HepG2 (cell line): ENCODE measurements around the gene RAPGEF5. TPM values are rescaled to one million over a fixed set of nuclear protein-coding genes. Genes with fewer than 3 reads are reported as not detected.

Source experiments
- ATAC-seq: fragments of 200-7000 bp; cut with Tn5 transposase; 3 replicates; pipeline ENCODE4 v1.9.1; 2020; ENCODE audit warnings: mild to moderate bottlenecking, moderate library complexity
- BruUV-seq: library from RNA; stranded (reverse); fragments of 400-500 nt; replicated peaks from 2 replicates; lab custom pipeline; 2021; lab: Mats Ljungman, UMichigan
- CTCF ChIA-PET: fragments of 300-600 bp; formaldehyde crosslinking; extraction: SDS; loops from one replicate; lab custom pipeline; 2021; ENCODE audit warnings: low total read pairs, inconsistent platforms, low intra/inter-chr PET ratio; lab: Yijun Ruan, JAX
- POLR2A ChIA-PET: fragments of 350-600 bp; sonication (Branson Sonifier 250); formaldehyde crosslinking; loops from one replicate; lab custom pipeline; 2020; ENCODE audit warnings: antibody characterized with exemption, inconsistent platforms; lab: Yijun Ruan, JAX
- DNase-seq: peaks from one replicate; pipeline ENCODE4 v3.0.0-alpha.2; 2015; ENCODE audit warnings: low spot score
- FAIRE-seq: peaks from 3 replicates; lab custom pipeline; 2011; peaks lifted over from hg19 to GRCh38; lab: Jason Lieb, UNC
- H2AFZ ChIP-seq: one replicate; pipeline ENCODE4 v1.6.1; 2011; ENCODE audit warnings: low read length, inconsistent platforms
- H3K27ac ChIP-seq: fragments of 300-600 bp; 3 replicates; pipeline ENCODE4 v1.8.0; 2011; ENCODE audit warnings: mixed run types, mild to moderate bottlenecking, mixed read lengths, low read length, inconsistent platforms; ENCODE audit not compliant: insufficient read depth; ENCODE audit errors: extremely low read length
- H3K27me3 ChIP-seq, 2 experiments: fragments of 200-600 bp in 1 of 2; 2 replicates in 1 of 2; 3 replicates in 1 of 2; pipeline versions ENCODE4 v1.6.0 to v1.8.0; 2011; ENCODE audit warnings: low read length in 2 of 2, mild to moderate bottlenecking in 2 of 2, moderate library complexity in 2 of 2, inconsistent platforms in 1 of 2; ENCODE audit not compliant: insufficient read depth in 2 of 2, control insufficient read depth in 1 of 2
- H3K36me3 ChIP-seq, 2 experiments: fragments of 200-600 bp in 1 of 2; replicated peaks in 1 of 2; 2 replicates in 1 of 2; 3 replicates in 1 of 2; pipeline versions ENCODE4 v1.5.1 to v1.8.0; 2011; ENCODE audit warnings: low read length in 2 of 2, inconsistent platforms in 1 of 2; ENCODE audit not compliant: insufficient read depth in 2 of 2, control insufficient read depth in 1 of 2
- H3K4me1 ChIP-seq: 2 replicates; pipeline ENCODE4 v1.5.1; 2012; ENCODE audit warnings: low read length, inconsistent platforms; ENCODE audit not compliant: insufficient read depth
- H3K4me2 ChIP-seq: 2 replicates; pipeline ENCODE4 v1.6.0; 2011; ENCODE audit warnings: low read depth, low read length, inconsistent platforms
- H3K4me3 ChIP-seq, 3 experiments: fragments of 200-600 bp in 1 of 3; sonication (generic), shearing (Covaris generic) in 1 of 3; replicated peaks in 1 of 3; 2 replicates each; pipeline ENCODE4 v1.5.1; 2011 to 2016; ENCODE audit warnings: low read length in 3 of 3, inconsistent platforms in 2 of 3, low read depth in 2 of 3, mild to moderate bottlenecking in 2 of 3, control low read depth in 1 of 3, mixed read lengths in 1 of 3; ENCODE audit not compliant: insufficient read depth in 1 of 3
- H3K79me2 ChIP-seq: one replicate; pipeline ENCODE4 v1.6.1; 2011; ENCODE audit warnings: low read length, inconsistent platforms; ENCODE audit not compliant: insufficient read depth
- H3K9ac ChIP-seq: 2 replicates; pipeline ENCODE4 v1.6.0; 2011; ENCODE audit warnings: mild to moderate bottlenecking, low read depth, low read length, inconsistent platforms; ENCODE audit not compliant: insufficient read depth
- H3K9me3 ChIP-seq: 2 replicates; pipeline ENCODE4 v1.5.1; 2012; ENCODE audit warnings: mild to moderate bottlenecking, low read length
- H4K20me1 ChIP-seq: 2 replicates; pipeline ENCODE4 v1.6.0; 2011; ENCODE audit warnings: inconsistent platforms, mild to moderate bottlenecking, low read length, moderate library complexity; ENCODE audit not compliant: insufficient read depth
- SP1 ChIP-seq, 2 experiments: fragments of 450-650 bp in 1 of 2; sonication (generic) in 1 of 2; formaldehyde crosslinking in 1 of 2; IDR thresholded peaks; 2 replicates each; pipeline versions ENCODE4 v1.4.0 to v1.6.1; 2016 to 2020; ENCODE audit warnings: missing genetic modification reagents in 1 of 2
- UBTF ChIP-seq: sonication (generic); formaldehyde crosslinking; IDR thresholded peaks from 2 replicates; pipeline ENCODE4 v1.4.0; 2020; ENCODE audit warnings: mild to moderate bottlenecking, missing genetic modification reagents
- ZEB1 ChIP-seq: IDR thresholded peaks from 2 replicates; pipeline ENCODE4 v1.6.1; 2012; ENCODE audit warnings: mild to moderate bottlenecking, low read depth, inconsistent platforms; ENCODE audit not compliant: insufficient replicate concordance
- ZNF550 ChIP-seq: sonication (generic); formaldehyde crosslinking; IDR thresholded peaks from 2 replicates; pipeline ENCODE4 v1.4.0; 2020; ENCODE audit warnings: mild to moderate bottlenecking, missing genetic modification reagents, borderline replicate concordance
- ZNF850 ChIP-seq: sonication (generic); formaldehyde crosslinking; conservative IDR thresholded peaks from 2 replicates; pipeline ENCODE4 v1.9.0; 2021; ENCODE audit warnings: mild to moderate bottlenecking, missing genetic modification reagents
- WGBS: methylation state at CpG from one replicate; pipeline ENCODE4 v1.1.6; 2017; ENCODE audit warnings: low lambda C conversion rate; 5-methylcytosine and 5-hydroxymethylcytosine counted together
- in situ Hi-C: cut with HindIII; loops from 2 replicates; pipeline ENCODE4 v1.10.0; 2017; ENCODE audit warnings: low pct_unique_long_range_greater_than_20kb; ENCODE audit not compliant: extremely low pct_ligation_motif_present
- intact Hi-C: fragments of 100-400 bp; cut with micrococcal nuclease; formaldehyde crosslinking; loops from one replicate; pipeline ENCODE4 v1.10.0; 2022; ENCODE audit not compliant: unreplicated experiment
- polyA plus RNA-seq, 8 experiments: library from polyadenylated mRNA; depleted of rRNA in 3 of 8; stranded (reverse) in 7 of 8; unstranded in 1 of 8; fragments of >200 nt; fragmentation: Illumina TruSeq in 4 of 8; extraction: Trizol in 4 of 8; gene quantifications; 2 replicates each; pipeline versions ENCODE4 v1.2.1 to v1.2.3, GENCODE V29; 2011 to 2016; ENCODE audit warnings: low read depth in 4 of 8, missing spikeins in 1 of 8, mixed read lengths in 1 of 8; ENCODE audit not compliant: insufficient read depth in 1 of 8
- total RNA-seq, 5 experiments: library from RNA; depleted of rRNA; stranded (reverse); fragments of >200 nt; fragmentation: Illumina TruSeq; extraction: Trizol; gene quantifications; 2 replicates each; pipeline ENCODE4 v1.2.3, GENCODE V29; 2016; ENCODE audit warnings: low read depth in 1 of 5

Gene RAPGEF5
- total and polyA plus RNA-seq, 2 of the 13 experiments (the other 11 are each of a cell fraction or from before 2014, with no cell fraction given), result 17.1 to 23.4 TPM

- Histone ChIP-seq H3K4me1 (no peaks in the 10 kb centered on the region), H3K79me2 (no peaks in the 10 kb centered on the region), H3K9me3 (no peaks in the 10 kb centered on the region), H2AFZ (no peak overlapping the region), H3K4me2 (no peak overlapping the region), H3K36me3 (peaks cover 14 to 86% of the 10 kb centered on the region in 2 experiments), H3K4me3 (no peak overlapping the region), H3K27ac (no peak overlapping the region), H3K9ac (no peak overlapping the region), H3K27me3 (no peaks in the 10 kb centered on the region), H4K20me1 (no peaks in the 10 kb centered on the region; the same call in 1 of the 2 replicates)
- CTCF ChIA-PET, result no interaction called here
- intact Hi-C loops (loop anchor here (5.0 kb wide), 1 partner anchor 191 kb away; no protein-coding TSS in a partner anchor), in situ Hi-C loops (no loop called here)
- no peak for TF ChIP-seq UBTF (CRISPR knock-in tag)
- no peak for TF ChIP-seq SP1 (IDR thresholded peaks at IDR 0.05)
- TF ChIP-seq SP1 (CRISPR knock-in tag; IDR thresholded peaks at IDR 0.05), result no peak
- TF ChIP-seq ZEB1, result no peak
- TF ChIP-seq ZNF550, result no peak
- TF ChIP-seq ZNF850 (CRISPR knock-in tag), result no peak
- WGBS, result 88% methylated on average over 1 of the region's 1 CpG
- POLR2A ChIA-PET, result no interaction called here
- FAIRE-seq (no peak), ATAC-seq (no peak), DNase-seq (no peak)
- BruUV-seq, result no TSS peak
These were observed 60.7 kb downstream of the RAPGEF5 start for GRCh38 chr7:22296265-22296566.
